A673 (cell line): ENCODE data around the gene SGCA. TPM values are rescaled to one million over a fixed set of nuclear protein-coding genes. Genes with fewer than 3 reads are reported as not detected.

Experiments used
- BruUV-seq: library from RNA; stranded (reverse); fragments of 400-500 nt; replicated peaks from 2 replicates; lab custom pipeline; 2021; lab: Mats Ljungman, UMichigan
- CTCF ChIA-PET: fragments of 300-600 bp; sonication (Branson Sonifier 250); formaldehyde crosslinking; loops from one replicate; lab custom pipeline; 2022; ENCODE audit warnings: antibody characterized with exemption; lab: Charles Lee
- POLR2A ChIA-PET: fragments of 300-600 bp; sonication (Branson Sonifier 250); formaldehyde crosslinking; loops from one replicate; lab custom pipeline; 2022; ENCODE audit warnings: antibody characterized with exemption; ENCODE audit not compliant: low non-redundant PET; lab: Charles Lee
- DNase-seq: peaks from one replicate; pipeline ENCODE4 v3.0.0-alpha.2; 2015; ENCODE audit warnings: low spot score
- H3K27ac ChIP-seq: fragments of 200-600 bp; sonication (generic); 2 replicates; pipeline ENCODE4 v1.5.1; 2016; ENCODE audit warnings: mixed run types, low read depth, mild to moderate bottlenecking, mixed read lengths, antibody characterized with exemption, low read length; ENCODE audit not compliant: poor library complexity, severe bottlenecking
- H3K27me3 ChIP-seq: fragments of 200-600 bp; sonication (generic); replicated peaks from 2 replicates; pipeline ENCODE4 v1.6.1; 2017; ENCODE audit warnings: mixed run types, low read depth, mild to moderate bottlenecking, mixed read lengths, antibody characterized with exemption, low read length; ENCODE audit not compliant: insufficient read depth, poor library complexity
- H3K36me3 ChIP-seq: fragments of 200-600 bp; sonication (generic); 2 replicates; pipeline ENCODE4 v1.6.1; 2016; ENCODE audit warnings: mixed run types, mild to moderate bottlenecking, mixed read lengths, antibody characterized with exemption, low read length; ENCODE audit not compliant: insufficient read depth, poor library complexity, severe bottlenecking
- H3K4me1 ChIP-seq: fragments of 200-600 bp; sonication (generic); 2 replicates; pipeline ENCODE4 v1.6.1; 2017; ENCODE audit warnings: mixed run types, mild to moderate bottlenecking, mixed read lengths, antibody characterized with exemption, low read length; ENCODE audit not compliant: insufficient read depth, poor library complexity, severe bottlenecking
- H3K4me3 ChIP-seq: fragments of 200-600 bp; sonication (generic); 2 replicates; pipeline ENCODE4 v1.5.1; 2016; ENCODE audit warnings: low read depth, mixed run types, mild to moderate bottlenecking, mixed read lengths, low read length; ENCODE audit not compliant: poor library complexity, severe bottlenecking
- H3K9me3 ChIP-seq: fragments of 200-600 bp; sonication (generic); 2 replicates; pipeline ENCODE4 v1.6.1; 2016; ENCODE audit warnings: mixed run types, low read depth, mild to moderate bottlenecking, mixed read lengths, antibody characterized with exemption, low read length; ENCODE audit not compliant: poor library complexity, severe bottlenecking
- CTCF ChIP-seq: fragments of 300-800, 200-600 bp; sonication (generic); conservative IDR thresholded peaks from 2 replicates; pipeline ENCODE4 v1.5.1; 2017; ENCODE audit warnings: low read depth, mild to moderate bottlenecking, antibody characterized with exemption, low read length, moderate library complexity, mixed read lengths
- EZH2 ChIP-seq: fragments of 200-600 bp; sonication (generic); IDR thresholded peaks from 2 replicates; pipeline ENCODE4 v1.6.1; 2017; ENCODE audit warnings: borderline replicate concordance, low read depth, mild to moderate bottlenecking, mixed read lengths, antibody characterized with exemption, low read length; ENCODE audit not compliant: poor library complexity, severe bottlenecking
- intact Hi-C: fragments of 100-400 bp; cut with micrococcal nuclease; formaldehyde crosslinking; loops from one replicate; pipeline ENCODE4 v1.10.0; 2022; ENCODE audit not compliant: unreplicated experiment
- total RNA-seq: library from RNA; stranded (reverse); gene quantifications from 2 replicates; pipeline ENCODE4 v1.2.3, GENCODE V29; 2021

The SGCA gene
- total RNA-seq, 1 experiment from 2014 or later: not detected

GRCh38 chr17:50145532-50146229, 20.1 kb upstream of the SGCA start:
- no peak for DNase-seq
- H3K9me3 ChIP-seq: no peaks in the 10 kb centered on the region
- H3K27ac ChIP-seq: no peak overlapping the region
- TF ChIP-seq EZH2: no peak
- TF ChIP-seq CTCF: no peak
- CTCF ChIA-PET: no interaction called here
- H3K4me3 ChIP-seq: no peak overlapping the region
- no peaks in the 10 kb centered on the region for H3K27me3 ChIP-seq
- intact Hi-C loops: no loop called here
- H3K36me3 ChIP-seq: peaks cover 49% of the 10 kb centered on the region
- no TSS peak for BruUV-seq
- H3K4me1 ChIP-seq: peaks cover 23% of the 10 kb centered on the region
- POLR2A ChIA-PET: interaction anchor here (0.6 kb wide), 1 partner anchor 36 kb away, joined by 3 read pairs; no protein-coding TSS in a partner anchor

GRCh38 chr17:50146230-50146926, 19.4 kb upstream of the SGCA start:
- H3K4me1 ChIP-seq: peaks cover 23% of the 10 kb centered on the region
- H3K27ac ChIP-seq: no peak overlapping the region
- intact Hi-C loops: no loop called here
- no peak for DNase-seq
- peak; percentile 29; the same call in 1 of the 2 replicates for TF ChIP-seq CTCF
- TF ChIP-seq EZH2: no peak
- POLR2A ChIA-PET: interaction anchor here (0.6 kb wide), 1 partner anchor 35 kb away, joined by 3 read pairs; no protein-coding TSS in a partner anchor
- no peaks in the 10 kb centered on the region for H3K27me3 ChIP-seq
- peak overlapping the region; percentile 82 for H3K4me3 ChIP-seq
- no TSS peak for BruUV-seq
- peaks cover 42% of the 10 kb centered on the region for H3K36me3 ChIP-seq
- CTCF ChIA-PET: no interaction called here
- no peaks in the 10 kb centered on the region for H3K9me3 ChIP-seq

GRCh38 chr17:50146927-50147665, 18.7 kb upstream of the SGCA start:
- peaks cover 34% of the 10 kb centered on the region for H3K36me3 ChIP-seq
- H3K9me3 ChIP-seq: no peaks in the 10 kb centered on the region
- BruUV-seq: no TSS peak
- TF ChIP-seq CTCF: no peak
- TF ChIP-seq EZH2: no peak
- peak overlapping the region; percentile 57 for H3K27ac ChIP-seq
- peaks cover 24% of the 10 kb centered on the region for H3K4me1 ChIP-seq
- no peak for DNase-seq
- intact Hi-C loops: no loop called here
- ChIA-PET CTCF (no interaction called here), POLR2A (interaction anchor here (0.6 kb wide), 1 partner anchor 840 kb away, joined by 7 read pairs; no protein-coding TSS in a partner anchor)
- H3K27me3 ChIP-seq: no peaks in the 10 kb centered on the region
- H3K4me3 ChIP-seq: peak overlapping the region; percentile 82
